ENCODE measurements around the gene ROBO1.
"Not testable (repeated sequence)": the region's sequence is repeated elsewhere in the genome, so short reads cannot be mapped to it uniquely, and the experiment has no call there.

Gene ROBO1

DNA sequence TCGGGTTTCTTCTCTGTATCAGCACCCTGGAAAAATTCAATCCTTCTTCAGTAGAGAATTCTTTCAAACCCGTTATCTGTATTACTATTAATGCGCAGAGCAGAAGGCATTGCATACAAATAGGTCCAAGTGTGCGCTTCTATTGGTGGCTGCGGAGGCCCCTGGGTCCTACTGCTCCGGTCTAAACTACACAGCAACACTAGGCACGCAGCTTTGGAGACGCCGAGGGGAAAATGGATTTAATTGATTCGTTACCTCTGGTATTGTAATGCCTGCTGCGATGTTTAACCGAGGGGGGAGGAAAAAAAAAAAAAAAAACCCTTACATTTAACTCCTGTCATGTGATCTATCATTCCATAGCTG, at the start of gene ROBO1:
Gene ROBO1 (minus strand): TSS at position 94 of the 363 bp plus-strand sequence.
- no peak for DNase-seq

DNA sequence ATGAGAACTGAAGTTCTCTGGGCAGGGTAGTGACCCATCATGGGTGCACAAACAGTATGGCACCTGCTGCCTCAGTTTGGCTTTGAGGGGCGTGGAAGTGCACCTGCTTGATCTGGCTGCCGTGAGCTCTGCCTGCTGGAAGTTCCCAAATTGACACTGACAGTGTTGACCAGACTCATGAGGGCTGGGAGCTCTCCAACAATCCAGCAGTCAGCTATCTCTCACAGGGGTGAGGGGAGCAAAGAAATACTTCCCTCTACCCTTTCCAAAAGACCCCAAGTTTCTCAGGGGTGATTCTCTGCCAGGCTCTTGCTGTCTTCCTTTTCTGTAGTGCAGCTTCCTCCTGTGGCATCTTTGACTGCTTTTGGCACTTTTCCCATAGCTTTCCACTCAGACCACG, 49.4 kb upstream of the ROBO1 start:
- DNase-seq = no peak

DNA sequence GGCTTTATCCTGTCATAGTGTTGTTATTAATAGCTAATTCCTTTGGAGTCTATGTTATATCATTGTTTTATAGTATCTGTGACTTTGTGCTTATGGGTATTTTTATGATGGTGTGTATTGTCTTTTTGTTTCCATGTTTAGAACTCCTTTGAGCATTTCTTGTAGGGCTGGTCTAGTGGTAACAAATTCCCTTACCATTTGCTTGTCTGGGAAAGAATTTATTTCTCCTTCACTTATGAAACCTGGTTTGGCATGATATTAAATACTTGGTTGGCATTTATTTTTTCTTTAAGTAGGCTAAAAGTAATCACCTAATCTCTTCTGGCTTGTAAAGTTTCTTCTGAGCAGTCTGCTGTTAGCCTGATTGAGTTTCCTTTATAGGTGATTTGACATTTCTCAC, 47.7 kb upstream of the ROBO1 start:
- DNase-seq = no peak

DNA sequence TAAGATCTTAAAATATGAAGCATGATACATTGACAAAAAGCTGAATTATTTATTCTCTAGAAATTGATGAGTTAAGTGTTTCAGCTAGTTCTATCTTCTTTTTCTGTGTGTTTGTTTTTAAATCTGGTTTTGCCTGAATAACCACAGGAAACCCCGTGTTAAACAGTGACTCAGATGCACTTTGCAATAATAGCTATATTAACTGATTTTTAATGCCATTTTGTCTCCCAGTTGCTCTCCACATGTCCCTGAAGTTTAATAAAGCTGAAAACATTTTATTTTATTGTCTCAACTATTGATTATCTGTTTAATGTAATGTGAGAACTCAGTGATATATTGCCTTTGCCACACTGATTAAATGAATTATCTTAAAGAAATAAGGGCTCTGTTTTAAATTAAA, 42.8 kb upstream of the ROBO1 start:
- no peak for DNase-seq

DNA sequence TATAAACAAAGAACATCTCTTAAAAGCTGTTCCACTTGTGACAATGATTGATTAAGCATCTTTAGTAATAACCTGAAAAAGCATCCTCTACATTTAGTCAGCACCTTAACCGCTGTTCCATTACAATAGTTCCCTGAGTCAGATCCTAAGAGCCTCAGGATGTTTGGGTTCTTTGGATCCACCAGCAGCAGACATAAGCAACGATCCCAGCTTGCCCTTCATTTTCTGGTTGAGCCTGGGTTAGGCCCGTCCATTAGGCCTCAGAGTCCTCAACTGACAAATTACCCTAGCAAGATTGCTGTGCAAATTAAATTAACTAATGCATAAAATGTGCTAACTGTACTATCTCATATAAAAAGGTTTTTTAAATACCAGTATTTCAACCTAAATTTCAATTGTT, 42.3 kb upstream of the ROBO1 start:
- no peak for DNase-seq

DNA sequence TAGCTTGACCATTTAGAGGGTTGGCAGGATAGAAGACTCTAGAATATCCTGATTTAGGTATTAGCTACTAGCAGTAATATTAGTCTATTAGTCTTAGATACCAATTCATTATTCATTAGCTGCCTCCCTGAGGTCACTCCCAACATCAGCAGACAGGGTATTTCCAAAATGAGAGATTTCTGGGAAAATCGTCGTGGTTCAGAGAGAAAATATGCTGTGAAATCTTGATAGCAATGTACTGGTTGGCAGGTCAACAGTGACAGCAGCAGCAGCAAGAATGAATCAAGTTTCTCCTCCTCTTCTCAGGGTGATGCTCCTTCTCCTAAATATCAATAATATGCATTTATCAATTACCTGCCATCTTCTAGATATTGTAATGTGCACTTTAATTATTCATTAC, 41.3 kb upstream of the ROBO1 start:
- no peak for DNase-seq

DNA sequence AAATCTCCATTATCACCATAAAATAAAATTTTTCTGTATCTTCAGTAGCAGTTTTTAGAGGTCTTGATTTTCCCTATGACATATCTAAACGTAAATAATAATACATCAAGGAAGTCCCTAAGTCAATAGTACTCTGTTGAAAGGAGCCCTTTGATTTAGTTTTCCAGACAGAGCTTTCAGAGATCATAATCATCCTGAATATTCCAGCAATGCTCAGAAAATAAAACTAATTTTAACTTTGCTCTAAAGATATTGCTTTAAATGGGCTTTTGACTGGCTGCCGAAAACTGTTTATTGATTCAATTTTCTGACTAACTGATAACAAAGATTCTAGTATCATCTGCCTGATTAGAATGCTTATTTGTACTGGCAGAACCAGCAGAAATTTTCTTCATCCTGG, 40.7 kb upstream of the ROBO1 start:
- DNase-seq = no peak

DNA sequence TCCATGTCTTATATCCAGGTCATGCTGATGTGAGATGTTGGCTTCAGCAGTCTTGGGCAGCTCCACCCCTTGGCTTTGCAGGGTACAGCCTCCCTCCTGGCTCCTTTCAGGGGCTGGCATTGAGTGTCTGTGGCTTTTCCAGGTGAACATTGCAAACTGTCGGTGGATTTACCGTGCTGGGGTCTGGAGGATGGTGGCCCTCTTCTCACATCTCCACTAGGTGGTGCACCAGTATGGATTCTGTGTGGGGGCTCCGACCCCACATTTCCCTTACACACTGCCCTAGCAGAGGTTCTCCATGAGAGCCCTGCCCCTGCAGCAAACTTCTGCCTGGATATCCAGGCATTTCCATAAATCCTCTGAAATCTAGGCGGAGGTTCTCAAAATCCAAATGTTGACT, 22.4 kb upstream of the ROBO1 start:
- not testable (repeated sequence) for DNase-seq

DNA sequence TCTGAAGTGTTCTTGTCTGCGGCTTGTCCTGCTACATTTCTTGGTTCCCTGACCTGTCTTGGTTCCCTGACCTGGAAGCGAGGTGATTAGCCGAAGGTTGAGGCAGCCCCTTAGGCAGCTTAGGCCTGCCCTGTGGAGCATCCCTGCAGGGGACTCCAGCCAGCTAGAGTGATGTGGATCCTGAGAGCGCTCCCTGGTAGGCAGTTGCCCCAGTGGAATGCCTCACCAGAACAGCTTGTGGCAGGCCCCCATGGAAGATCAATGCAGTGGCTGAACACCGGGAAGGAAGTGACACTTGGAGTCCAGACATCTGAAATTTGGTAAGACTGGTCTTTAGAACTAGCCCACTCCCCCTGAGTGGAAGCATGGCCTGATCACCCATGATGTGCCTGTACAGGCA, 5.5 kb upstream of the ROBO1 start:
- no peak for DNase-seq

DNA sequence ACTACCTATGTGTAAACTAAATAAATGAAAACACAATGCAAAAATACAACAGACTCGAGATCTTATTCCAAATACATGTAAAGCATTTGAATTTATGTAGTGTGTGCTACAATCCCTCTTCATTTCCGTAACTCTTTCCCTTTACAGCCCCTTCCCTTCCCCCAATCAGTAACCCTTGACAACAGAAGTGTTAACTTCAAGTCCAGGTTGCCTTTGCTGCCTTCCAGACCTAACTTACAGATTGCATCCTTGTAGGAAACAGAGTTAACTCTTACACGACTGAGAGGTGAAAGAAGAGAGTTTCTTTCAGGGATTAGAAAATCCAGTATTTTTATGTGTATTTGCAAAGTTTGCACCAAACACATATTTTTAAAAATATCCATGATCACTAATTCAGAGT, 1.4 kb upstream of the ROBO1 start:
- no peak for DNase-seq

DNA sequence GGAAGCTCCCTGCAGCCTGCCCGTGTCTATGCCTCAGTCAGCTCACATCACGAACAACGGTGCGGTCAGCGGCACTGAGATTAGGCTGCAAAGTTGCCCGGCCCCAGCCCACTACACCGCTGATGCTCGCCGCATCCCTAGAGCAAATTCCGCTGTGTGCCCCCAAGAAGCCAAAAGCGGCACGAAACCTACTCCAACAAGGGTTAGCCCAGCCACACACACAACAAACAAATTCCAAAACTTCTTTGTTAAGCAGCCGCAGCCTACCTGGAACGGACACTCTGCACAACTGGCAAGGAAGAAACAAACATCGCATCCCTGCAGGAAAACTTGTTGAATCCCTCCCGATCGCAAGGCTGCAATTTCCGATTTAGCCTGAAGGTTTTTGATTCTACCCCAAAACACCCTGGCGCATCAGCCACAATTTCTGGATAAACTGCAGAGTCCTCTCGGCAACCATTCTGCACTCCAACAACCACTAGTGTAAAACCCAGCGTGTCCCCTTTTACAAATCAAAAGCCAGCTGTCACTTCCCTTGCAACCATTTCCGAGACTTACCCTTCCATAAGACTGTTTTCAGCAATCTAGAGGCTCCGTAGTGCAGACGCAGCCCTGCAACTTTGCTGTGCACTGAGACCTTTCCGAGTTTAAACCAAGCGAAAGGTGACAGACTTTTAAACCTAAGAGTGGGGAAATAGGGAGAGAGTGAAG, 449 bp downstream of the ROBO1 start:
- no peak for DNase-seq

DNA sequence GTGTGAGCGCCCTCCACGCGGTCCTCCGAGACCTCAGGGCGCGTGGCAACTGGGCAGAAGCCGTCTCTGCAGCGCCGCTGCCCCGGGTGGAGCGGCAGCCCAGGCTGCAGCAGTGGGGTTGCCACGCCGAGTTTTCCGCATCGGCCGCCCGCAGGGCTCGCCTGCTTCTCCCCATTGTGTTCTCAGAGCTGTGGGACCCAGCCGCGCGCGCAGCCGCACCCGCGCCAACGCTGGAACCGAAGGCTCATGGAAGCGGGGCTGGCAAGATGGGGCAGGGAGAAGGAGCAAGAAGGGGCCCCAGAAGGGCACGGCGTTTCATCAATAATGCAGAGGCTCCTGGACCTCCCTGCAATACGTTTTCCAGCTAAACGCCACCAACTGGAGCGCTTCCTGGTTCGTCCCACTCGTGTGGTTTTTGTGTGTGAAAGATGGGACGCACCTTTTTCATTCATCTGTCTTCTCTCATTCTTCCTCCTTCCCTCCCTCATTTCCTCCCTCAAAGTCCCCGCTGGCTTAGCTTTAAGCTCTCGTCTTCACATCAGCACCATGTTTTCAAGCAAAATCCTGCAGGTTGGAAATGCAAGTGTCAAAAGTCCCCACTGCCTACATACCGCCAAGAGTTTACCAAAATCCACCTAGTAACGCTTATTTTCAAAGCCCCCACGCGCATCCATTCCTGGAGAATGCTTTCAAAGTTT, 1.2 kb downstream of the ROBO1 start:
- no peak for DNase-seq

DNA sequence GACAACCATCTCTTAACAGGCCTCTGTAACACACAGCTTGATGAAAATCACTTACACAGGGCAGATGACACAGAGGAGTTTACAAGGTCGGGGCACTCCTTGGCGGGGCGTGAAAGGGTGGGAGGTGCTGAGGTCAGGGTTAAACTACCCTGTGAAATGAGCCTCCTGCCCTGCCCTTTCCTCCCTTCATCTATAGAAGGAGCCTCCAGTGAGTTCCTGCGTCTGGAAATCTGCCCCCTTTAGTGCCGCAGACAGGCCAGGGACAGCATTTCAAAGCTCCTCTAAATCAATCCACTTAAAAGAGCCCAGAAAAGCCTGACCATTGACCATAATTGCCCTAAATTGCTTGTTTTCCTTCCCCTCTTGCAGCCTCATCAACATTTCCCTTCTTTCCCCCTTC, 1.9 kb downstream of the ROBO1 start:
- DNase-seq = no peak

DNA sequence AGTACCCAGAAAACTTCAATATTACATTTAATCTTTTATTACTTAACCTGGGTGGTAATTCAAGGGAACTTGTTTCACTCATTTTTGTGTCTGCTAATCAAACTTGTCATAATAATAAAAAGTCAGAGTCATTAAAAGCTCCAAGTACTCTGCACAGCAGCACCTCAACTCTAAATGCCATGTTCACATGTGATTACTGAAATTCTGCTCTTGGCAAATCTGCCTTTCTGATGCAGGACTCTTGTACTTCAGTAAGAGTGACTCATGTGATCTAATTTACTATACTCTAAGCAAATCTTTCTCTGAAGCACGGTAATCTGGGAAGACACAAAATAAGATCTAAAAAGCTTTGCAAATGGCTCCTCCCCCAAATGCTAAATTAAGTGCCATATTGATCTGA, 6.4 kb downstream of the ROBO1 start:
- DNase-seq = no peak

DNA sequence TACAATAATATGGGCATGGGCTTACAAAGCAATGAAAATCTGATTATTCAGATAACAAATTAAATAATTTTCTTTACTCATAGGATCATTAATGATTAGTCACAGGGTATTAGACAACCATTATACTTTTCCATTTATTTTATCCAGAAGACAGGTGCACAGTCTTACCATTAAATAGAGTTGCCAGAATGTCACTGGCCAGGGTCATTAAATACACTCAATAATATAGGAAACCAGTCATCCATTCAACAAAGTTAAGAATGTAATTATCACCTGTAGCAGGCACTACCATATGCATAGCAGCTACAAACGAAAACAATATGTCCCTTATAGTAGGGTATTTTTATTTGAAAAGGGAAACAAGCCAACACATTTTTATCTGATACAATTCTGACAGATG, 16.1 kb downstream of the ROBO1 start:
- DNase-seq = no peak

DNA sequence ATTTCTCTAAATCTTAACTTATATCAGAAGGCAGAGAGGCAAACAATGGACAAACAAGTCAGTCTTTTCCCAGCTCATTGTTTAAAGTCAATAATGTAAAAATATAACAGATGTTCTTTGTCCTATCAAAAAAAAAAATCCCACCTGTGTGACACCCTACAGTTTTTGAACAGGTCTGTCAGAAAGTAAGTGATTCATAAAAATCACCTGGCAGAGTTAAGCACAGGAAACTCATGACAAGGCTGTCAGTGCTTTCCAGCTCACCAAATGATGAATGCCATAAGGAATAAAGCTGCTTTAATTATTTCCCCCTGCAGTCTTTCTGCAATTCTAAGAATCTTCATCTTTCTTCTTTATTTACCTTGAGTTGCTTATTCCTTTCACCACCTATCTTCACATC, 30.3 kb downstream of the ROBO1 start:
- DNase-seq = no peak

DNA sequence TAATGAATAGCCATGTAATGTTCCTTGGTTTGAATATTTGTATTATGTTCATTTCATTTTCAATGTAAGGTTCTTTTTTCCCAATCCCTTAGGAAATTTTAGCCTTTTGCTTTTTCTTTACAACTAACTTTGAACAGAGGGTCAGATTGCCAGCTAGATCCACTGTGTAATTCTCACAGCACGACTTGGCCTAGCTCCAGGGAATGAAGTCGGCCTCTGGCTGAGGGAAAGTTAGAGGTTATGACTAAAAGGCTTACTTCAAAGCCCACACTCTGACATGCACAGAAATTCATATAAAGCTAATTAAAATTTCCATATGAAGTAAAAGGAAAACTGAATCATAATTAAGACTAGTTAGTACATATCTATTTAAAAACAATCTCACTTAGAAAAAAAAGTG, 38.7 kb downstream of the ROBO1 start:
- DNase-seq = no peak

DNA sequence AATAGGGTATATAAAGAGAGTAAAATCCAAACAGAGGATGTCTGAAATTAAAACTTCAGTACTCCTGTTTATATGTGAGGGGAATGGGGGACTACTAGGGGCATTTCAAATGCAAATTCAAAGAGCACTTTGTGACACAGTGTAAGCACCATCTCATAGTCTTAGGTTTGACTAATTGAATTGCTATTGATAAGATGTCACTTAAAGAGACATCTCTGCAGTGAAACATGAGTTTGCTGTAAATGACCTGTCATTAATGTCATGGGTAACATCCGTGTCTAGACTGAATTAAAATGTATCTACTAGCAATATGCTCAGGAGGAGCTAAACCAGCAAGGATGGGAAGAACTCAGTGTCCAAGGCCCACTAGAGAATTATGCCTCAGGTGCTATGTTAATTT, 41.0 kb downstream of the ROBO1 start:
- no peak for DNase-seq

DNA sequence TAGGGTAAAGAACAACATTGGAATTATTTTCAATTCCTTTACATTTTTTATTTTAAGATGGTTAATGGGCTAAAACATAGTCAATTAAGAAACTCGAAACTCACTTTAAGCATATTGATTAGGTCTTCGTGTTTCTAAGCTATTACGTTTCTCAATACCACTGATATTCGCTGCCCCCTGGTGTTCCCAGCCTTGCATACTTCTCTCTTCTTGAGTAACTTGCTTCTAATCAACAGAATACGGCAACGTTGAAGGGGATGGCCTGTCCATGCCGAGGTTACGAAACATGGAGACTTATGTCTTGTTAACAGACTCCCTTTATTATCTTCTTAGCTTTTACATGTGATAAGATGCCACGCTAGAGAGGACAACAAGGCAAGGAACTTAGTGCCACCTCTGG, 43.6 kb downstream of the ROBO1 start:
- DNase-seq = no peak

DNA sequence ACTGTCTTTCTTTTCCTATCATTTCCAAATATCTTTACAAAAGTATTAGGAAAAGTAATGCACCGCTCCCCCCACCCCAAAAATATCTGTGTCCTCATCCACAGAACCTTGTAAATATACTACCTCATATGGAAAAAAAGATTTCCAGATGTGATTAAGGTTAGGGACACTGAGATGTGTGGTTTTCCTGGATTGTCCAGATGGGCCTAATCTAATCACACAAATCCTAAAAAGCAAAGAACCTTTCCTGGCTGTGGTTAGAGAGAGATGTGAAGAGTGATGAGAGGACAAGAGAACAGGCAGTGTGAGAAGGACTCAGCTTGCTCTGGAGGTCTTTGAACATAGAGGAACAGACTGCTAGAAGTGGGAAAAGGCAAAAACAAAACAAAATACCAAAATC, 77.7 kb downstream of the ROBO1 start:
- no peak for DNase-seq

DNA sequence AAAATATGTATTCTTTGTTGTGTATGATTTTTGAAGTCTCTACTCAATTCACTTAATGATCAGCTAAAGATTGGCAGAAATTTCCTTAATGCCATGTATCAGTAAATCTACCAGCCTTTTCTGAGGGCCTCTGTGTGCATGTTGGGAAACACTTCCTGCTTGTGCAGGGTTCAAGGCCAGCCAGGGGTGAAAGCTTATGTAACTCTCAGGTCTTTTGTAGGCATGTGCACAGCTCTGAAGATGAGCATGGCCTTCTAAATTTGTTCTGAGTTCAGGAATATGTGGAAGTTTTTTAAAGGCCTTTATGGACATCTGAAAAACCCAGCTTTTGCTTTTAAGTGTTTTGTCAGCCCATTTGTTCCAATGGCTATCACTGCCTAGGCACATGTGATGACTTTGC, 82.7 kb downstream of the ROBO1 start:
- no peak for DNase-seq

DNA sequence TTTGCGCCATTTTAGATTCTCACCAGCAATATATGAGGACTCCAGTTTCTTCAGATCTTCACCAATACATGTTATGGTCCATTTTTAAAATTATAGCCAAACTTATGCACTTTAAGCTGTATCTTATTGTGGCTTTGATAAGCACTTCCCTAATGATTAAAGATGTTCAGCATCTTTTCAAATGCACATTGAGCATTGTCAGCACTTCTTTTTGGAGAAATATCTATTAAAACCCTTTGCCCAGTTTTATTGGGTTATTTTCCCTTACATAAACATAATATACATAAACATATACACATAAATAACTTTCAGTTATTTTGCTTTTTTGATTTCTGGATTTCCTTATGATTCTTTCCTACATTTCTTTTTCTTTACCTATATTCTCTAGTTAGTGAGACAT, 83.8 kb downstream of the ROBO1 start:
- DNase-seq = no peak

DNA sequence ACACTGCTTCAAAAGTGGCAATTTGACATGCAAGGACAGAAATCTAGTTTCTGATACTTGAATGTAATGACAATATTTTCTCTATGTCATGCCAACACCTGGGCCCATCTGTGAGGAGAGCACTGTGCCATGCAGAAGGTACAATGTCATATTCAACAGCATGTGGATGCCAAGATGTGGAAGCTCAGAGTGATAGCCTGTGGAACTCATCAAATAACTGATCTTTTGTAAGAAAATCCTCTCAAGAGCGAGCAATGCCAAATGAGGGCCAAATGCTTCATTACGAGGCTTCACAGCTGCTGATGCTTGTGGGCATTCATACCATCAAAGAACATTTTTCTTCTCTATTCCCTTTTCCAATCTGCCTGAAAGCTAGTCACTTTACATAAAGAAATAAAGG, 95.1 kb downstream of the ROBO1 start:
- no peak for DNase-seq

DNA sequence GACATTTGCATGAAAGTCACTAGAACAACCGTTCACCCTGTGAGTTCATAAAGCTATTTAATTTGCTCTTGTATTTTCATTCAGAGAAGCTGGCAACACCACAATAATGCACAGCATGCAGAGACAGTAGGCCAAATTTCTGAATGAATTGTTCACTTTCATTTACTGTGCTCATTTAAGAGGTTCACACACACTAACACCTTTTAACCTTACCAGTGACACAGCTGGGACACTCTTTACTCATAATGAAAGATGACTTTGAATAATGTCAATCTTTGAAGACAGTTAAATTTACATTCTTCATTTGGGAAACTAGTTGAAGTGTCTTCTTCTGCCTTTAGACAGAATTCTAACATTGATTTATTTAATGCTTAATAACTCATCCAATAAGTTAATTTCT, 95.7 kb downstream of the ROBO1 start:
- no peak for DNase-seq

DNA sequence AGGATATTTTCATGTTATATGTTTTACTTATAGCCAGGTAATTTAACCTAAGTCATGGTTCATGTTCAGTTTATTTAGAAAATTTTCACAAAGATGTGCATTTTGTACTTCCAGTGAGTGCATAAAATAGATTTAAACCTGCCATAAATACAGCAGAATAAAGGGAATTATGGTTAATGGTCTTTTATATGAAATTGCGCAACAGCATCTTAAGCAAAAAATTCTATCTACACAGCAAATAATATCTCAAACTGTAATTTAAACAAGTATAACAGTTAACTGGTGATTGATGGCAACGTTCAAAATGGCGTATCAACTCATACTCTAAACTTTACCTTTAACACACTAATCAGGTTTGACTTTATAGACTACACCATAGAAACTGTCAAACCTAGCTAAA, 97.6 kb downstream of the ROBO1 start:
- no peak for DNase-seq
